CD4-positive, CD25-positive, alpha-beta regulatory T cell (primary cell): Measurements from ENCODE around the gene CPNE5. TPM values are rescaled to one million over a fixed set of nuclear protein-coding genes. Genes with fewer than 3 reads are reported as not detected.

Source experiments
- ATAC-seq, 2 donors: fragments of 150-1000 bp; cut with Tn5 transposase; one replicate each; pipeline ENCODE4 v1.10.0; 2021; ENCODE audit warnings: low read depth in 2 of 2, moderate number of reproducible peaks in 2 of 2, moderate library complexity in 1 of 2
- DNase-seq, 3 donors: peaks; one replicate each; pipeline versions ENCODE4 v3.0.0 to v3.0.0-alpha.2; 2012 to 2022; ENCODE audit warnings: mixed read lengths in 1 of 3
- H3K27ac ChIP-seq: one replicate; pipeline ENCODE4 v1.7.0; 2013; ENCODE audit warnings: mild to moderate bottlenecking, low read length; ENCODE audit not compliant: insufficient read depth, poor library complexity, severe bottlenecking
- H3K27me3 ChIP-seq: one replicate; pipeline ENCODE4 v1.7.0; 2013; ENCODE audit warnings: low read length; ENCODE audit not compliant: control insufficient read depth, insufficient read depth
- H3K36me3 ChIP-seq: one replicate; pipeline ENCODE4 v1.7.0; 2013; ENCODE audit warnings: mild to moderate bottlenecking, low read length, moderate library complexity; ENCODE audit not compliant: control insufficient read depth, insufficient read depth
- H3K4me1 ChIP-seq: 2 replicates; pipeline ENCODE4 v1.7.0; 2013; ENCODE audit warnings: mild to moderate bottlenecking, low read length; ENCODE audit not compliant: insufficient read depth, control insufficient read depth, poor library complexity, severe bottlenecking
- H3K4me3 ChIP-seq: one replicate; pipeline ENCODE4 v1.7.0; 2013; ENCODE audit warnings: low read depth, mild to moderate bottlenecking, low read length, moderate library complexity
- H3K9me3 ChIP-seq, 2 experiments: 1 replicate in 1 of 2; 2 replicates in 1 of 2; pipeline ENCODE4 v1.7.0; 2013; ENCODE audit warnings: low read length in 2 of 2, mild to moderate bottlenecking in 1 of 2, moderate library complexity in 1 of 2; ENCODE audit not compliant: control insufficient read depth in 2 of 2
- H3K27ac Mint-ChIP-seq, 3 donors: one replicate each; pipeline ENCODE4 v1.8.0; 2020 to 2022; ENCODE audit warnings: mild to moderate bottlenecking in 3 of 3, mixed read lengths in 3 of 3, moderate library complexity in 2 of 3
- H3K27me3 Mint-ChIP-seq: one replicate; pipeline ENCODE4 v1.8.0; 2022; ENCODE audit warnings: mild to moderate bottlenecking, mixed read lengths
- H3K36me3 Mint-ChIP-seq: one replicate; pipeline ENCODE4 v1.8.0; 2020; ENCODE audit warnings: mixed read lengths
- H3K4me1 Mint-ChIP-seq, 4 donors: one replicate each; pipeline ENCODE4 v1.8.0; 2020 to 2022; ENCODE audit warnings: mixed read lengths in 4 of 4, mild to moderate bottlenecking in 1 of 4
- H3K4me3 Mint-ChIP-seq, 4 donors: one replicate each; pipeline ENCODE4 v1.8.0; 2020 to 2022; ENCODE audit warnings: mild to moderate bottlenecking in 4 of 4, mixed read lengths in 4 of 4, moderate library complexity in 3 of 4
- H3K9me3 Mint-ChIP-seq, 7 donors: one replicate each; pipeline ENCODE4 v1.8.0; 2020 to 2022; ENCODE audit warnings: mixed read lengths in 7 of 7, mild to moderate bottlenecking in 3 of 7, moderate library complexity in 2 of 7
- polyA plus RNA-seq, 4 donors: library from polyadenylated mRNA; unstranded; fragments of 300-500 nt; fragmentation: Illumina TruSeq; gene quantifications; one replicate each; pipeline ENCODE4 v1.2.3, GENCODE V29; 2021
- total RNA-seq: library from RNA; stranded (reverse); gene quantifications from one replicate; pipeline ENCODE4 v1.2.3, GENCODE V29; 2022

The CPNE5 gene
- total and polyA plus RNA-seq, 5 donors from 2014 or later: 0.16 to 4.3 (median 0.83) TPM

DNA sequence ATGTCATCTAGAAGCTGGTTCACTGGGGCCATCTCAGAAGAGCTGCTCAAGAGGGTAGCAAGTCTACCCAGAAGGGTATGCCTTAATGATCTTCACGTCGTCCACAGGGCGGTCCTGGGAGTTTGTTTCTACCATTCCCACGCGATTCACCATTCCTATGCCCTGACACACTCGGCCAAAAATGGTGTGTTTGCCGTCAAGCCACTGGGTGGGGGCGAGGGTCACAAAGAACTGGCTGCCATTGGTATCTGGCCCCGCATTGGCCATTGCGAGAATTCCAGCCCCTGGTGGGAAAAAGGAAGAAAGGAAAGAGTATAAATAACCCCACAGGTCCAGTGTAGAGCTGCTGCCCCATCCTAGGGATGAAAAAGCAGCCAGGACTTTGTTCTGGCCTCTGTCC lies 16.5 kb upstream of the CPNE5 start:
- Mint-ChIP-seq H3K9me3 (peaks cover 0 to 6% (median under 1%) of the 10 kb centered on the region in 7 donors), H3K27me3 (no peaks in the 10 kb centered on the region), H3K36me3 (peaks cover 39% of the 10 kb centered on the region), H3K4me1 (peaks cover 3 to 9% (median 6%) of the 10 kb centered on the region in 4 donors), H3K27ac (no peak overlapping the region), H3K4me3 (no peak overlapping the region)
- DNase-seq (no peak), ATAC-seq (no peak)
- Histone ChIP-seq H3K4me3 (no peak overlapping the region), H3K9me3 (peaks cover under 1 to 8% of the 10 kb centered on the region in 2 experiments), H3K27me3 (no peaks in the 10 kb centered on the region), H3K4me1 (no peaks in the 10 kb centered on the region), H3K27ac (no peak overlapping the region), H3K36me3 (peaks cover 41% of the 10 kb centered on the region)

DNA sequence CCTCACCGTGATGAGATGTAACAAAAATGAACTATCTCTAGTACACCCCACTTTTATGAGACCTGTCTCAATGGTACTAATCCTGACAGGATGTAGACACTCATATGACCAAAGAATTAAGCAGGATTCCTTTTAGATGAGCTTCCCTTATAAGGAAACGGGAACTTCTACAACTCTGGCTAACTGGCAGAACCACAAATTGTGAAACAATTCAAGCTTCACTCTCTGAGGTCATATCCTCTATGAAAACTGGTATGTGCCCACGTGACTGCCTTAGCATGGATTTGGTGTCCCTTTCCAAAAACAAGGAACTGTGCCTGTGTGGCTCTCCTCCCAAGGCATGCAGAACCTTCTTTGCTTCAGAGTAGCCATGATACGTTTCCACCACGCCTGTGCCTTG lies 14.1 kb upstream of the CPNE5 start:
- peaks cover 10 to 18% of the 10 kb centered on the region in 2 experiments for H3K9me3 ChIP-seq
- Mint-ChIP-seq H3K9me3 (peaks cover 0 to 10% (median 2%) of the 10 kb centered on the region in 7 donors), H3K27ac (peak overlapping the region in 1 of 3 donors; percentile 5), H3K36me3 (peaks cover 36% of the 10 kb centered on the region), H3K4me1 (peaks cover 0 to 2% (median 1%) of the 10 kb centered on the region in 4 donors), H3K4me3 (no peak overlapping the region), H3K27me3 (no peaks in the 10 kb centered on the region)
- DNase-seq: no peak
- no peaks in the 10 kb centered on the region for H3K4me1 ChIP-seq
- H3K36me3 ChIP-seq: peaks cover 41% of the 10 kb centered on the region
- no peak for ATAC-seq
- H3K4me3 ChIP-seq: no peak overlapping the region
- no peaks in the 10 kb centered on the region for H3K27me3 ChIP-seq
- H3K27ac ChIP-seq: no peak overlapping the region

DNA sequence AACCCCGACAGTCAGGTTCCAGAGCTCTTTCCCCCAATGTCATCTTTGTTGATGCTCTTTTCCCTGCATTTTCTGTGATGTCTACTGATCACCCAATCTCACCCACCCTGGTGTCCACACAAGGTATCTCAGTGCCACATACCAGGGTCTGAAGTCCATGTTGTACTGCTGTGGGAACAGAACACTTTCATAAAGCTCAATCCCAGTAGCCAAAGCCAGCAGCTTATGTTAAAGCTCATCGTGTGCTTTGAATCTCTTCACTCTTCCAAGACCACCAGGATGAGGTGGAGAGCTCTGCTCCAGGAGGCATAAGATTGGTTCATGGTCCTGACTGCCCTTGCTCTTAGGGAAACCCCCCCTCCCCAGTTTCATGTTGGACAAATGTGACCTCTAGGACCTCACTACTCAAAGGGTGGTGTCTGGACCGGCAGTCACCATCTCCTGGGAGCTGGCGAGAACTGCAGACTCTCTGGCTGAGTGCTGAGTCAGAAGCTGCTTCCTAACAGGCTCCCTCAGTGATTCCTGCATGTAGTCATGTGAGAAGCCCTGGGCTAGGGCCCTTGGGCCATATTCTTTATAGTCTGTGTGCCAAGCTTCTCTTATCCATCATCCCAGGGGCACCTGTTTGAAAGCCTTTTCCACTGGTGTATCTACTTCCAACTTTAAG lies 13.4 kb upstream of the CPNE5 start:
- Histone ChIP-seq H3K36me3 (peaks cover 41% of the 10 kb centered on the region), H3K9me3 (peaks cover 10 to 18% of the 10 kb centered on the region in 2 experiments), H3K4me3 (no peak overlapping the region), H3K4me1 (no peaks in the 10 kb centered on the region), H3K27me3 (no peaks in the 10 kb centered on the region), H3K27ac (no peak overlapping the region)
- Mint-ChIP-seq H3K27me3 (no peaks in the 10 kb centered on the region), H3K4me1 (peaks cover 0 to 2% (median under 1%) of the 10 kb centered on the region in 4 donors), H3K9me3 (peaks cover 0 to 10% (median 2%) of the 10 kb centered on the region in 7 donors), H3K36me3 (peaks cover 36% of the 10 kb centered on the region), H3K4me3 (no peak overlapping the region), H3K27ac (no peak overlapping the region)
- no peak for DNase-seq
- no peak for ATAC-seq

DNA sequence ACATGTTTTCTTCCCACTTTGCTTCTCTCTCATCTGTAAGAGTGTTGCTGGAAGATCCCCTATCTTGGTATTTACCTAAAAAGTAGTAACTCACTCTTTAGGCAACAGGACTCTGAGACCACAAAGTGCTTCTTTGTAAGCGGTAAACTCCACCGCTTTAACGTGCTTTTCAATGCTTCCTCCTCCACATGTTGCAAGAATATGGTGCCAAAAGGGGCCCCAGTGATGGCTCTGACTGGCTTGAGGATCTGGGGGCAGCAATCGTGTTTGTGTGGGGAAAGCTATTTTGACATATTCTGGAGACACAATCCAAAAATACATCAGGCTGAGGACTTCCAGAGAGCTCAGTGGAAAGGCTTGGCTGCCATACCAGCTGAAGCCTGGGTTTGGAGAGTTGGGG lies 12.4 kb upstream of the CPNE5 start:
- Histone ChIP-seq H3K27me3 (no peaks in the 10 kb centered on the region), H3K4me3 (no peak overlapping the region), H3K36me3 (peaks cover 37% of the 10 kb centered on the region), H3K27ac (no peak overlapping the region), H3K4me1 (no peaks in the 10 kb centered on the region), H3K9me3 (peaks cover 10 to 18% of the 10 kb centered on the region in 2 experiments)
- Mint-ChIP-seq H3K27me3 (no peaks in the 10 kb centered on the region), H3K36me3 (peaks cover 30% of the 10 kb centered on the region), H3K4me1 (peaks cover 0 to 2% (median under 1%) of the 10 kb centered on the region in 4 donors), H3K27ac (no peak overlapping the region), H3K9me3 (peaks cover 0 to 10% (median 2%) of the 10 kb centered on the region in 7 donors), H3K4me3 (no peak overlapping the region)
- no peak for ATAC-seq
- no peak for DNase-seq

DNA sequence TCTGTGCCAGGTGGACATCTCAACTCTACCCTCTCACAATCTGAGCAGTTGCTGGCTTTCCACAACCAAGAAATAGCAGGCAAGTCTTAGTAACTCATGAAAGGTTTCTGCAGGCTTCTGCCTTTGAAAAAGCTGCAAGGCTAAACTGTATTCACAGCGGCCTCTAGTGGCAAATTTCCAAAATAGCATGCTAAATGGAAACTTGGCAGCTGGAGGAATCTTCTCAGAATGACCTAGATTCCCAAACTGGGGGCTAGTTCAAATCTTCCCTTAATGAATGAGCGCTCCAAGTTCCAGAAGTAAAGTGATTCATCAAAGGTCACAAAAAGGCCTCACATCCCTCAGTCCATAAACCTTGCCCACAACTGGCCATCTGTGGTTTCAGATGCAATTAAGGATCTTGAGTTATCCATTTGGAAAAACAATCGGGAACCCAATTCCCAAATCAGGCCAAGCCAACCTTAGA lies 11.9 kb upstream of the CPNE5 start:
- H3K27me3 ChIP-seq: no peaks in the 10 kb centered on the region
- no peaks in the 10 kb centered on the region for H3K27me3 Mint-ChIP-seq
- H3K4me3 ChIP-seq: no peak overlapping the region
- peaks cover 33% of the 10 kb centered on the region for H3K36me3 ChIP-seq
- peaks cover 0 to 10% (median 2%) of the 10 kb centered on the region in 7 donors for H3K9me3 Mint-ChIP-seq
- DNase-seq (peak in 2 of 3 donors; percentile 42 to 68), ATAC-seq (no peak)
- no peak overlapping the region for H3K27ac Mint-ChIP-seq
- no peaks in the 10 kb centered on the region for H3K4me1 ChIP-seq
- no peak overlapping the region for H3K27ac ChIP-seq
- peaks cover 26% of the 10 kb centered on the region for H3K36me3 Mint-ChIP-seq
- H3K4me3 Mint-ChIP-seq: no peak overlapping the region
- H3K4me1 Mint-ChIP-seq: peaks cover 0 to 2% (median under 1%) of the 10 kb centered on the region in 4 donors
- H3K9me3 ChIP-seq: peaks cover 10 to 18% of the 10 kb centered on the region in 2 experiments

DNA sequence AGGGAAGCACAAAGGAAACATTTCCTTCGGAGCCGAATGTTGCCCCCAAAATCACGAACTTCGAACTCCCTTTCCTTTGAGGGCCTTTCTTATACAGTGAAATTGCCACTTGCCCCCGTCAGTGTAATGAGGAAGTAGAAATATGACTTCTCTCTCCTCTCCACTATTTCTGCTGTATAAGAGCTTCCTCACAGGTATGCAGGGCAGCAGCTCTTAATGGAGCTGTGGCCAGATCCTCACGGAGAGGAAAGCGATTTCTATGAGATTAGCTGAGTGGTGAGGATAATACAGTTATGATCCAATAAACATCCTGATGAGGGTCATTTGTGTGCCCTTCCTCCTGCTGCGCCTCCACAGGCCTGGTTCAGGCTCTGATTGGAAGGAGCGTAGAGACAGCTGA lies 10.8 kb upstream of the CPNE5 start:
- H3K4me1 Mint-ChIP-seq: peaks cover 0 to 2% (median under 1%) of the 10 kb centered on the region in 4 donors
- H3K27me3 ChIP-seq: no peaks in the 10 kb centered on the region
- ATAC-seq: no peak
- peaks cover 21% of the 10 kb centered on the region for H3K36me3 ChIP-seq
- no peak overlapping the region for H3K4me3 Mint-ChIP-seq
- no peak overlapping the region for H3K27ac ChIP-seq
- H3K27me3 Mint-ChIP-seq: no peaks in the 10 kb centered on the region
- H3K36me3 Mint-ChIP-seq: peaks cover 20% of the 10 kb centered on the region
- no peak overlapping the region for H3K27ac Mint-ChIP-seq
- H3K4me1 ChIP-seq: no peaks in the 10 kb centered on the region
- no peak overlapping the region for H3K4me3 ChIP-seq
- H3K9me3 Mint-ChIP-seq: peaks cover 0 to 10% (median 2%) of the 10 kb centered on the region in 7 donors
- DNase-seq: no peak
- peaks cover 10 to 18% of the 10 kb centered on the region in 2 experiments for H3K9me3 ChIP-seq

DNA sequence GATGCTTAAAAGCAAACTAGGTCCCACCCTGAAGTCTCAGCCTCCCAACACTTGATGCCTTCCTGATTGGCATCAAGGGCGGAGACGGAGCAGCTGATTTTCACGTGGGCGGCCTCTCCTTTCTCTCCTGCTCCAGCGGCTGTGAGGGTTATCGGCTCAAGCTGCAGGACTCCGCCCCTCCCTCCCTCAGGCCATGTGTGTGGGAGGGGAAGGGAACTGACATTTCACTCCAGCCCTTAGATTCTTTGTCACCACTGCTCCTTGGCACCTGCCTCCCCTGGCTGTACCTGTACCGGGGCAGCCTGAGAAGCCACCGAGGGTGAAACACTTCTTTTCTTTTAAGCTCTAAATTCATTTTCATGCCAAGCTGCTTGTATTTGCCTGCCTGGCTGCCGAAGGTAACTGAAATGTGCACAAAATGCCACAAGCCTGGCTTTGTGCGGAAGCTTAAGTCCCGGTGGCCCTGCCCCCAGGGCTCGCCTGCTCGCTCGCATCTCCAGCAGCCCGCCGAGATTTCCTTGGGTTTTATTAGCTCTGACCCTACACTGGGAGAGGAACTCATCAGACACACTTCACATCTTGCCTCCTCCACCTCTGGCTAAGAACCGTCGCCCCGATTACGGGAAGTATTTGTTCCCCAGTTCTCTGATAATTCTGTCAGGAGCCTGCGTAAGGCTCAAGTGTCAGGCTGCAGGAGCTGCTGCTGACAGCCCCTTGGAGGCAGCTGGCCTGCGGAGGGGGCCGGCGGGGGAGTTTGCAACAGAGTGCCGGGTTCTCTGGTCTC lies 9.6 kb upstream of the CPNE5 start:
- H3K4me1 ChIP-seq: no peaks in the 10 kb centered on the region
- ATAC-seq (no peak), DNase-seq (no peak)
- H3K4me3 Mint-ChIP-seq: peak overlapping the region in 1 of 4 donors; percentile 49
- H3K9me3 ChIP-seq: peaks cover 10 to 18% of the 10 kb centered on the region in 2 experiments
- H3K27ac ChIP-seq: no peak overlapping the region
- peaks cover 11% of the 10 kb centered on the region for H3K36me3 ChIP-seq
- peaks cover 15% of the 10 kb centered on the region for H3K36me3 Mint-ChIP-seq
- H3K27ac Mint-ChIP-seq: no peak overlapping the region
- no peak overlapping the region for H3K4me3 ChIP-seq
- no peaks in the 10 kb centered on the region for H3K27me3 ChIP-seq
- H3K9me3 Mint-ChIP-seq: peaks cover 0 to 10% (median 2%) of the 10 kb centered on the region in 7 donors
- H3K4me1 Mint-ChIP-seq: peaks cover 0 to 2% (median under 1%) of the 10 kb centered on the region in 4 donors
- no peaks in the 10 kb centered on the region for H3K27me3 Mint-ChIP-seq
